OCI-LY3 (cell line): ENCODE measurements around the gene ACY1.

Experiments used
- EZH2phosphoT487 ChIP-seq: fragments of 200-600 bp; shearing (Covaris generic); IDR thresholded peaks from 2 replicates; pipeline ENCODE4 v1.6.1; 2018; ENCODE audit warnings: antibody characterized with exemption, mixed run types, low read depth
- TF ChIP-seq, protein P1 (sequence below): fragments of 200-600, 300-600 bp; sonication (generic); IDR thresholded peaks from 2 replicates; pipeline ENCODE4 v1.5.1; 2014; ENCODE audit warnings: antibody characterized with exemption, low read length, low read depth

DNA sequence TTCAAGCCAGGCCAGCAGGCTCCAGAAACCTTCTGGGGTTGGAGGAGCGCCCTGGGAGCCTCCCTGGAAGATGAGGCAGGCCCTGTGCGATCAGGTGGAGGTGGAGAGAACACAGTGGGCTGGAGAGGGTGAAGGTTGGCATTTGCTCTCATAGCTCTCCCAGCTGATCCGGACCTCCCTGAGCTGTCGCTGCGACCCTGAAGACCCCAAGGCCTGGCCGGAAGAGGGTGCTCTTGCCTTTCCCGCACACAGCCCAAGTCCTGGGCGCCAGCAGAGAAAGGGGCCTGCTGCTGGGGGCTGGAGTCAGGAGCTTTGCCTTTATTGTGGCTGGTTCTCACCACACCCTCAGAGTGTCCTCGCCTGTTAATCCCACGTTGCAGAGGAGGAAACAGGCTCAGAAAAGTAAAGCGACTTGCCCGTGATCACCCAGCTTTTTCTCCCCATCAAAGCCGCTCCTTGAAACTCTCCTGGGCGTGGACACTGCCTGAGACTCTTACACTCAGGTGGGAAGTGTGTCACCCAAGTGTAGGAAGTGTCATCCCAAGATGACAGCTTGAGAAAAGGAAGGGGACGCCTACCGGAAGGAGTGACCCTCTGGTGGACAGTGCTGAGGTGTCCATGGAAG lies 20.9 kb downstream of the ACY1 start:
- TF ChIP-seq, protein P1, sequence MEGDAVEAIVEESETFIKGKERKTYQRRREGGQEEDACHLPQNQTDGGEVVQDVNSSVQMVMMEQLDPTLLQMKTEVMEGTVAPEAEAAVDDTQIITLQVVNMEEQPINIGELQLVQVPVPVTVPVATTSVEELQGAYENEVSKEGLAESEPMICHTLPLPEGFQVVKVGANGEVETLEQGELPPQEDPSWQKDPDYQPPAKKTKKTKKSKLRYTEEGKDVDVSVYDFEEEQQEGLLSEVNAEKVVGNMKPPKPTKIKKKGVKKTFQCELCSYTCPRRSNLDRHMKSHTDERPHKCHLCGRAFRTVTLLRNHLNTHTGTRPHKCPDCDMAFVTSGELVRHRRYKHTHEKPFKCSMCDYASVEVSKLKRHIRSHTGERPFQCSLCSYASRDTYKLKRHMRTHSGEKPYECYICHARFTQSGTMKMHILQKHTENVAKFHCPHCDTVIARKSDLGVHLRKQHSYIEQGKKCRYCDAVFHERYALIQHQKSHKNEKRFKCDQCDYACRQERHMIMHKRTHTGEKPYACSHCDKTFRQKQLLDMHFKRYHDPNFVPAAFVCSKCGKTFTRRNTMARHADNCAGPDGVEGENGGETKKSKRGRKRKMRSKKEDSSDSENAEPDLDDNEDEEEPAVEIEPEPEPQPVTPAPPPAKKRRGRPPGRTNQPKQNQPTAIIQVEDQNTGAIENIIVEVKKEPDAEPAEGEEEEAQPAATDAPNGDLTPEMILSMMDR, result peak; percentile 79
- no peak for TF ChIP-seq EZH2phosphoT487
